ENCODE results near the gene MRTFB. TPM values are rescaled to one million over a fixed set of nuclear protein-coding genes. Genes with fewer than 3 reads are reported as not detected.

The MRTFB gene
- total RNA-seq, 1 donor from 2014 or later, result 20.9 TPM

GRCh38 chr16:14150796-14151195, 79.7 kb downstream of the MRTFB start:
- H3K9me3 Mint-ChIP-seq, result no peaks in the 10 kb centered on the region
- no peak overlapping the region for H3K4me3 Mint-ChIP-seq
- H3K27me3 Mint-ChIP-seq, result no peaks in the 10 kb centered on the region
- no peak for DNase-seq
- CTCF ChIA-PET, result no interaction called here
- POLR2A ChIA-PET, result no interaction called here
- peaks cover 8% of the 10 kb centered on the region for H3K36me3 Mint-ChIP-seq (ENCODE audit: low read depth)
- no peaks in the 10 kb centered on the region for H3K4me1 Mint-ChIP-seq
- intact Hi-C loops (cut with micrococcal nuclease), result no loop called here
- TF ChIP-seq CTCF (IDR thresholded peaks at IDR 0.05), result no peak
- ATAC-seq (ENCODE audit: low read depth), result no peak
- no peak overlapping the region for H3K27ac Mint-ChIP-seq

DNA sequence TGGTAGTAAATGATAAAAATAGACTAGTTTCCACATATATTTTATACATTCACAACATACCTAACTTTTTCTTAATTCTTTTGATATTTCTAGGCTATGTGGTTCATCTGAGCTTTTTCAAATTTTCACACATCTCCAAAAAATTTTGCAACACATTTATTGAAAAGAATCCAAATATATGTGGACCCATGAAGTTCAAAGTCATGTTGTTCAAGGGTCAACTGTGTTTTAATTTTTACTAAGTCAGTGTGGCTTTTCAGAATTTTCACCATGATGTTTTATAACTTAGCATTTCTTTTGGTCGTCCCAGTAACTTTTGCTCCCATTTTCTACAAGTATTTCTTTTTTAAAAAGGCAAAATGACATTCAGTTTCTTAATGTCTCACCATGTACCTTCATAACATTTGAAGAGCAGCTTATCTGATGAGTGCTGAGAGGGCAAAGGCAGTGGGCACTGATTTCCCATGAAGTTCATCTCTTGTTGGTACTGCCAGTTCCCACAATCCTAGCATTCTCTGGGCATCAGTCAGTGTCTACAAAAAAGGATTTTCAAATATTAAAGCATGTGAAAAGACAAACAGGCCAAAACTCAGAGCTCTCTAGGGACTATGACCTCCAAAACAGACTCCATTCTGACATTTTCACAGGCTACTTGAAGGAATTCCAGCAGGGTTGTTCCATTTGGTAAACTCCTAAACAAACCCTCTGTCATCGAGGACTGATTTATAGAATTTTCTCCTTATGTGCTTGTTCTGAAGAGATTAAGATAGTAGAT, 80.3 kb downstream of the MRTFB start:
- no peak for TF ChIP-seq CTCF (IDR thresholded peaks at IDR 0.05)
- POLR2A ChIA-PET, result no interaction called here
- H3K27ac Mint-ChIP-seq, result no peak overlapping the region

GRCh38 chr16:14155572-14156190, 84.6 kb downstream of the MRTFB start:
- Mint-ChIP-seq H3K27ac (no peak overlapping the region), H3K9me3 (no peaks in the 10 kb centered on the region), H3K4me1 (no peaks in the 10 kb centered on the region), H3K27me3 (no peaks in the 10 kb centered on the region), H3K4me3 (no peak overlapping the region), H3K36me3 (ENCODE audit: low read depth) (peaks cover 2% of the 10 kb centered on the region)
- ChIA-PET CTCF (no interaction called here), POLR2A (no interaction called here)
- TF ChIP-seq CTCF (IDR thresholded peaks at IDR 0.05), result no peak
- ATAC-seq (ENCODE audit: low read depth) (no peak), DNase-seq (no peak)
- intact Hi-C loops (cut with micrococcal nuclease), result no loop called here

More for the DNA sequence above, 80.3 kb downstream of the MRTFB start:
- ATAC-seq (ENCODE audit: low read depth) (no peak), DNase-seq (no peak)
- H3K9me3 Mint-ChIP-seq, result no peaks in the 10 kb centered on the region
- CTCF ChIA-PET, result no interaction called here
- no peaks in the 10 kb centered on the region for H3K27me3 Mint-ChIP-seq
- no peak overlapping the region for H3K4me3 Mint-ChIP-seq
- no peaks in the 10 kb centered on the region for H3K4me1 Mint-ChIP-seq
- intact Hi-C loops (cut with micrococcal nuclease), result no loop called here
- H3K36me3 Mint-ChIP-seq (ENCODE audit: low read depth), result peaks cover 7% of the 10 kb centered on the region

DNA sequence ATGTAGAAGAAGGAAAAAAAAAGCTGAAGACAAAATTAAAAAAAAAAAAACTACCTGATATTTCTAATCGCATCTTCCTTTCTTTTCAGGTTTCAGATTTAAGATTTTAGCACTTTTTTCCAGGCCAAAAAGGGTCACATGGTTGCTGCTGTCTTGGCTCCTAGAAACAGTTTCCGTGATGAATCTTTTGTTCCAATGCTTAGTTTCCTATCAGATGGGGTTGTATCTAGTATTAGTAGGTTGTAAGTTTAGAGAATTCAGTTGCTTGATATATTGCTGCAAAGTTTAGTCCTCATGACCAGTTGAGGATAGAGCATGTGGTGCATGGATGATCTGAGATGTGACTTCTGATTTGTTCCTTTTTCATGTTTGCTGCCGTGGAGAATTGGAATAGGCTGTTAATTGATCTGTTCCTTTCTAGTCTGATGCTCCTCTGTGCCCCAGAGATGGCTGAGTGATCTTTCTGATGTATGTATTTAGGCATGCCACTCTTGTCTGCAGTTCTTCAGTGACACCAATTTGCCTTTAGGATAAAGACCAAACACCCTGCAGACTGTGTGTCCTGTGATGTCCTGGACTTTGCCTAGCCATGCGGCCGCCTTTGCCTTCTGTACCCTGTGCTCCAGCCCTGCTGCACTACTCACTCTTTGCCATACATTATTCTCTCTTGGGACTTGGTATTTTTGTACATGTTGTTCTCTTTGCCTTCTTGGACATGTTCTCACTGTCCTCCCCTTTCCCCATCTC, 94.0 kb downstream of the MRTFB start:
- ATAC-seq (ENCODE audit: low read depth) (no peak), DNase-seq (no peak)
- no peak for TF ChIP-seq CTCF (IDR thresholded peaks at IDR 0.05)
- ChIA-PET CTCF (no interaction called here), POLR2A (no interaction called here)
- Mint-ChIP-seq H3K4me1 (peaks cover 12% of the 10 kb centered on the region), H3K36me3 (ENCODE audit: low read depth) (no peaks in the 10 kb centered on the region), H3K9me3 (no peaks in the 10 kb centered on the region), H3K27ac (no peak overlapping the region), H3K4me3 (no peak overlapping the region), H3K27me3 (no peaks in the 10 kb centered on the region)
- intact Hi-C loops (cut with micrococcal nuclease), result no loop called here

DNA sequence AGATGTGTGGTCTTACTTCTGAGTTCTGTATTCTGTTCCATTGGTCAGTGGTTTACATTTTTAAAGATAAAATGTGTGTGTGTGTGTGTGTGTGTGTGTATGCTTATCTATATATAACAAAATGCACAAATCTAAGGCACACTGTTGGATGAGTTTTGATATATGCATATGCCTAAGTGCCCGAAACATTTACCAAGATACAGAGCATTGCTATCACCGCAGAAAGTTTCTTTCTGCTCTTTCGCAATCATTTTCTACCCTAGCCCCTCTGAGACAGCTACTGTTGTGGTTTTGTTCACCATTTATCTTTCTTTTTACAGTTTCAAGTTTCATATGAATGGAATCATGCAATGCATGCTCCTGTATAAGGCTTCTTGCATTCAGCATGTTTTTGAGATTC, 97.0 kb downstream of the MRTFB start:
- intact Hi-C loops (cut with micrococcal nuclease), result no loop called here

More for the DNA sequence above, 97.0 kb downstream of the MRTFB start:
- no peak for TF ChIP-seq CTCF (IDR thresholded peaks at IDR 0.05)
- peaks cover 7% of the 10 kb centered on the region for H3K36me3 Mint-ChIP-seq (ENCODE audit: low read depth)
- H3K4me1 Mint-ChIP-seq, result peaks cover 12% of the 10 kb centered on the region
- H3K4me3 Mint-ChIP-seq, result no peak overlapping the region
- no peaks in the 10 kb centered on the region for H3K27me3 Mint-ChIP-seq
- peaks cover 5% of the 10 kb centered on the region for H3K9me3 Mint-ChIP-seq
- DNase-seq (no peak), ATAC-seq (ENCODE audit: low read depth) (no peak)
- CTCF ChIA-PET, result no interaction called here
- H3K27ac Mint-ChIP-seq, result no peak overlapping the region
- POLR2A ChIA-PET, result no interaction called here

All from activated B cell treated with CpG ODN at 0.5 μM for 24 hours (primary cell).